ENCODE data around the gene SOS2.

SOS2 gene

DNA sequence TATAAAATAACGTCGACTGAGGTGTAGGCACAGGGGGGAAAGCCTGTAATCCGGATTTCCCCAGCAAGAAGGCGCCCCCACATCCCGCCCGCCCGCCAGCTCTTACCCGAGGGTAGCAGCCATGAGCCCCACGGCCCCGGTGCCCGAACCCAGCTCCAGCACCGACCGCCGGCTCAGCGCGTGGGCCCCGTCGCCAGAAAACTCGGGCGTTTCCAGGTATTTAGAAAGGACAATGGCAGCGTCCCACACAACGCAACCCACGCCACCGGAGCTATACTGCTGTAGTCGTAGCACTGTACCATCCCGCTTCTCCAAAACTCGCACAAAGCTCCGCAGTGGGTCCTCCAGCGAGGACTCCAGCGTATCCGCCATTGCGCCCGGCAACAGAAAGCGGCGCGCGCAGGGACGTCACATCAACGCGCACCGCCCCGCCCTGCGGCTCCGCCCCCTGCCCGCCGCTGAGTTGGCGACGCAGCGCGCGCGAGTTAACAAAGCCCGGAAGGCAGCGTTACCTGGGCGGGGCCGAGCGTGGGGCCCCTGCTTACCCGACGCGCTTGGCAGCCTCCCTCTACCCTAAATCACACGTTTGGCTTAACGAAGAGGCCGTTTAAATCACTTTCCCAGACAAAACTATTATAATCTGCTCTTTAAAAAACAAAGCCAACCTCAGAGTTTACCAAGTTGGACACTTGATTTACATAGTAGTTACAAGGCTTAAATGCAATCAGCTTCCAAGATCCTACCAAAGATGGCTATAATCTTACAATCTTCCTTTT, 115.0 kb downstream of the SOS2 start, which contains the start of gene VCPKMT:
Gene VCPKMT (minus strand): TSS at position 392 of the 776 bp plus-strand sequence. CDS start 20 bp downstream, at position 372.
- DNase-seq (ENCODE audit: low spot score), result peak; percentile 94

DNA sequence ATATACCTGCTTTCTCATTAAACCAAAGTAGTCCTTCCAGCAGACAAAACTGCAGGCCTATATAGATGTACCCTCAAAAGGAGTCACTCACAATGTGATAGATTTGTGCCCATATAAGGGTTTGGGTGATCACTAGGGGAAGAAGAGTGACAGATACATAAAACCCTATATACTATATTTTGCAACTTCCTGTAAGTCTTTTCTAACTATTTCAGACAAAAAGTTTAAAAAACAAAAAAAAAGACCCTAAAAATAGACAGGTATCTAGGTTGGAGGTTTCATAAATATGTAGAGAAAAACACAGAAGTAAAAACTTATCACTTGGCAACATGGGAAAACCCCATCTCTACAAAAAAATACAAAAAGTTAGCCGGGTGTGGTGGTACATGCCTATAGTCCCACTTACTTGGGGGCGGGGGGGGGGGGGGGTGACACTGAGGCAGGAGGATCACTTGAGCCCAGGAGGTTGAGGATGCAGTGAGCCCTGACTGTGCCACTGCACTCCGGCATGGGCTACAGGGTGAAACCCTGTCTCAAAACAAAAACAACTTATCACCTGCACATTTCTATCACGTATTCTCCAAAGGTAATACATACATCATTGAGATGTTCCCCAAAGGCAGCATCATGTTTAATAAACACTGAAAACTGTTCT, 117.9 kb downstream of the SOS2 start:
- no peak for DNase-seq (ENCODE audit: low spot score)

DNA sequence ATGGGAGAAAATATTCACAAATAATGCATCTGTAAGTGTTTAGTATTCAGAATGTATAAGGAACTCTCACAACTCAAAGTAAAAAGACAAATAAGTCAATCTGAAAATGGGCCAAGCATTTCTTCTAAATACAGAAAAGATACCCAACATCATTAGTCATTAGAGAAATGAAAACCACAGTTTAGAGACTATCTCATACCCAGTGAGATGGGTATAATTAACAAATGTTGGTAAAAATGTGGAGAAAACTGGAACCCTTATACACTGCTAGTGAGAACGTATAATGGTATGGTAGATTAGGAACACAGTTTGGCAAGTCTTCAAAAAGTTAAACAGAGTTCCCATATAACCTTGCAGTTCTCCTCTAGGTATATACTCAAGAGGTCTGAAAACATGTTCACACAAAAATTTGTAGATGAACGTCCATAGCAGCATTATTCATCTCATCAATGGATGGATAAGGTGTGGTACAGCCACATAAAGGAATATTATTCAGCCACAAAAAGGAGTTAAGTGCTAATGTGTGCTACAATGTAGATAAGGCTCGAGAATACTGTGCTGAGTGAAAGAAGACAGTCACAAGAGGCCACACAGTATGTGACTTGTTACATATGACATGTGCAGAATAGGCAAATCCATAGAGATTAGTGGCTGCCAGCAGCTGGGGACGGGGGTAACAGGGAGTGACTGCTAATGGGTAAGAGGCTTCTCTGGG, 120.9 kb downstream of the SOS2 start:
- DNase-seq (ENCODE audit: low spot score), result no peak

GRCh38 chr14:50109342-50109741, 122.0 kb downstream of the SOS2 start:
- no peak for DNase-seq (ENCODE audit: low spot score)

GRCh38 chr14:50107850-50108249, 123.5 kb downstream of the SOS2 start:
- DNase-seq (ENCODE audit: low spot score), result no peak

GRCh38 chr14:50106178-50106577, 125.2 kb downstream of the SOS2 start:
- DNase-seq (ENCODE audit: low spot score), result no peak

DNA sequence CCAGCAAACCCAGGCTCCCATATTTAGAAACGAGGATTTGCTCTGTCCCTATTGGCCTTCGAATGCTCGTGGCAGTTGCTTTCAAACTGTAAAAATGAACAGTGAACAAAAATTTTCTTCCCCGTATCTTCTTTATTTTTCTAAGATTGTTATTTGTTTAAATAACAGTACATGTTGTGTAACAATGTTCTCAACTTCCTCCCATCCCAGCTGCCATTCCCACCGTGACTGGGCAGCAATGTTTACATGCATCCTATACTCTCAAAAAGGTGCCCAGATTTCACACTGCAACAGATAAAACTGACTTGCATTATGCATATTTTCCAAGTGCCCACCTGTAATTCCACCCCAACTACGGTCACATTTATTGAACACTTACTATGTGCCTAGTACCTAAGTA, 127.8 kb downstream of the SOS2 start:
- DNase-seq (ENCODE audit: low spot score), result no peak

GRCh38 chr14:50101417-50101816, 130.0 kb downstream of the SOS2 start:
- DNase-seq (ENCODE audit: low spot score), result no peak

DNA sequence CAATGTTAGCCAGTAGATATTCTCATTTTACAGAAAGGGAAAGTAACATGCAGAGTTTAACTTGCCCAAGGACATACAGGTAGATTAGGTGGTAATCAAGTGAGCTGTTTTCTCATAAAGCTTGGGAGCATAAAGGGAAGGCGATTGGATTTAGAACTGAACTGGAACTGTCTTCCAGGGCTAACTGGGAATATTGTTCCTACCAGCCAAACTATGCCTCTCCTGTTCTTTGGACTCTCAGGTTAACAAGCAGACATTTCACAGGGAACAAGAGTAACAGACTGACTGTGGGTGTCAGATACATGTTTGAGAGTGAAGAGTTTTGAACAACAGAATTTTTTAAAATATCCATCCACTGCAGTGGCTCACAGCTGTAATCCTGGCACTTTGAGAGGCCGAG, 130.6 kb downstream of the SOS2 start:
- DNase-seq (ENCODE audit: low spot score), result no peak

- no peak for DNase-seq (ENCODE audit: low spot score)
Observed at GRCh38 chr14:50099335-50099734, 132.0 kb downstream of the SOS2 start.

DNA sequence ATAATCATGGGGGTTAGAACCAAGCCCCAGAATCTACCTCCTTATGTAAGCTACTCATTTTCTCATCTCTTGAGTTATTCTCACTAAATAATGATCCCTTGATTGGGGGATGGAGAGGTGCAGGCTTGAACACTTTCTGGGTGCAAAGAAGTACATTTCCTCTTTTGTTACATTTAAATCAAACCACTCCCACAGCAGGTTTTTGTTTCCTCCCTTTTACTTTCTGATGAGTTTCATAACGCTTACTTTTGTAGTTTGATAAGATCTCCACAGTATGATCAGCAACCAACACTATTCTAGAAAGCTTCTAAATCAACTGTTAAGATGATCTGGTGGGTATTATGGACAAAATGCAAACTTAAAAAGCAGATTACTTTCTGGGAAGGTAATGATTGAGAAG, 135.5 kb downstream of the SOS2 start:
- DNase-seq (ENCODE audit: low spot score), result no peak

- DNase-seq (ENCODE audit: low spot score), result no peak
Observed at GRCh38 chr14:50094056-50094755, 137.2 kb downstream of the SOS2 start.

GRCh38 chr14:50093496-50093895, 137.9 kb downstream of the SOS2 start:
- DNase-seq (ENCODE audit: low spot score), result no peak

GRCh38 chr14:50092006-50092555, 139.3 kb downstream of the SOS2 start:
- DNase-seq (ENCODE audit: low spot score), result no peak

DNA sequence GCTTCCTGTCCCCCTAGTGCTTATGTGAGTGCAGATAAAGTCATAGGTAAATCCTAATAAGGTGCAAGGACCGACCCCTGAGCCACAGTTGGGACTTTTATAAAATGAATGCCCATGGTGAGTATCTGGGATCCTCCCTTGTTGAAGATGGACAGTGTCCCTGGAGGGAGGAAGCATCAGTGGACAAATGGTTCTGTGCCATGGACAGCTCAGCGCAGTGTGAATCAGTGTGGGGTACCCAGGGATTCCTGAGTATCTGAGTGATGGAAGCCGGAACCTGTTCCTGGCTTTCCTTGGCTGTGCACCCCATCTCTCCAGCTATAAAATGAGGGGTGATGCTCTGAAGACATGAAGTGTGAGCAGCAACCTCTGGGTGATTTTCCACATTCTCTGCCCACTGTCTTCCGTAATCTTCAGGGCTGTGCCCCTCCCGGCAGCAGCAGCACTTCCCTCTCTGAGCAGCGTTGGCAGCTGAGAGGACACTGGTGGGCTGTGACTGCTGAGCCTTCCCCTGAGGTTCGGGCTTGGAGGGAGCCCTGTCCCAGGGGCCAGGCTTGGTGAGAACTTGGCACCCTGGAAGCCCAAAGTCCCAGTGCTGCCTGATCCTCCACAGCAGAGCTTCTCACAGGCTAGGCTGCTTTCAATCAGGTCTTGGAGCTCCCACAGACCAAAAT, 140.0 kb downstream of the SOS2 start:
- no peak for DNase-seq (ENCODE audit: low spot score)

GRCh38 chr14:50089208-50089607, 142.2 kb downstream of the SOS2 start:
- no peak for DNase-seq (ENCODE audit: low spot score)

GRCh38 chr14:50088731-50089130, 142.6 kb downstream of the SOS2 start:
- no peak for DNase-seq (ENCODE audit: low spot score)

DNA sequence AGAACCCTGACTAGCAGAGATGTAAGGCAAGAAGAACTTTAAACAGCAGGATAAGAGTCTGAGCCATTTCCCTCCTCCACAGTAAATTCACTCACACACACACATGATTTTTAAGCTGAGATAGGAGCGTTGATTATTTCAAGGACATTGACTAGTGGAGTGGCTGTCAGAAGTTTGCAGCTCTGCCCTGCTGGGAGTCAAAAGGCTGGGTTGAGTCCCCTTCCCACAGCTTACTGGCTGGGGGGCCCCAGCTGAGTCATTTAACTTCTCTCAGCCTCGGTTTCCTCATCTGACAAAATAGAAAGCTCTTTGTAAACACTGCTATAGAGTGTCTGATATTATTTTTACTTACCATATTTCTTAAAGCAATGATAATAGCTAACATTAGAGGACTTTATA, 143.3 kb downstream of the SOS2 start:
- DNase-seq (ENCODE audit: low spot score), result no peak

- DNase-seq (ENCODE audit: low spot score), result no peak
Observed at GRCh38 chr14:50087341-50088116, 143.8 kb downstream of the SOS2 start.

DNA sequence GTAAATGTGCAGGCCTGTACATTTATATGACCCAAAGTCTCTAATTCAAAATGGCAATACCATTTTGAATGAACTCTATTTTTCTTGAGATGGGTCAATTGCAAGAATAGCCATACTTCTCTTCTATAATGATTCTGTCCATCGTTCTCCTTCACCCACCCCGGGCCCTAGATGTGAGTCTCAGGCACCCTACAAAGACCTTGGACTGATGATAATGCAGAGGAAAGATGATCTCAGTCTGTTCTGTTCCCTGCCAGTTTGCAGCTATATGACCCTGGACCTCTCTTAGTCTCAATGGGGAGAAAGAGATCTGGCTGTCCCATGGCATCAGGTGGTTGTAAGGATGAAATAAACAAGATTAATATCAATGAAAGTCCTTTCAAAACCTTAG, 145.1 kb downstream of the SOS2 start:
- DNase-seq (ENCODE audit: low spot score), result no peak
